Ovary (tissue), 9 donors: Measurements from ENCODE around the gene CAMK1. TPM values are rescaled to one million over a fixed set of nuclear protein-coding genes. Genes with fewer than 3 reads are reported as not detected.

Experiments
- DNase-seq, 5 donors: peaks; one replicate each; pipeline ENCODE4 v3.0.0-alpha.2; 2019 to 2020
- H3K27ac ChIP-seq, 2 donors: fragments of 200-600 bp; one replicate each; pipeline versions ENCODE4 v1.5.1 to v1.8.0; 2019 to 2022
- H3K27me3 ChIP-seq: fragments of 200-600 bp; one replicate; pipeline ENCODE4 v1.8.0; 2022
- H3K36me3 ChIP-seq: fragments of 200-600 bp; sonication (generic); one replicate; pipeline ENCODE4 v1.5.1; 2019
- H3K4me1 ChIP-seq: one replicate; pipeline ENCODE4 v1.8.1; 2013; ENCODE audit warnings: mild to moderate bottlenecking, moderate library complexity; ENCODE audit not compliant: insufficient read depth
- H3K4me3 ChIP-seq: fragments of 200-600 bp; sonication (generic); one replicate; pipeline ENCODE4 v1.5.1; 2017
- H3K9me3 ChIP-seq, 2 donors: fragments of 200-600 bp in 1 of 2; sonication (generic) in 1 of 2; one replicate each; pipeline versions ENCODE4 v1.5.1 to v1.8.1; 2013 to 2019; ENCODE audit warnings: mild to moderate bottlenecking in 1 of 2, moderate library complexity in 1 of 2
- CTCF ChIP-seq, 3 donors: fragments of 450-650 bp in 2 of 3; fragments of 200-600 bp in 1 of 3; IDR thresholded peaks; one replicate each; pipeline versions ENCODE4 v1.5.1 to v1.8.0; 2016 to 2022; ENCODE audit warnings: antibody characterized with exemption in 3 of 3, mild to moderate bottlenecking in 1 of 3
- EP300 ChIP-seq: sonication (generic); formaldehyde crosslinking; IDR thresholded peaks from one replicate; pipeline ENCODE4 v1.6.1; 2017; ENCODE audit warnings: antibody characterized with exemption
- POLR2A ChIP-seq: fragments of 450-650 bp; IDR thresholded peaks from one replicate; pipeline ENCODE4 v1.6.1; 2017; ENCODE audit warnings: antibody characterized with exemption, mild to moderate bottlenecking, moderate library complexity
- WGBS, 3 donors: extraction: QIAGEN DNeasy Blood & Tissue Kit in 1 of 3; methylation state at CpG; one replicate each; pipeline versions ENCODE4 v1.1.5 to v1.1.7; 2013 to 2017; 5-methylcytosine and 5-hydroxymethylcytosine counted together
- intact Hi-C, 4 donors: fragments of 100-400 bp; cut with DNase I; formaldehyde crosslinking; loops; one replicate each; pipeline versions ENCODE4 v1.11.0 to v1.15.1; 2022 to 2023
- polyA plus RNA-seq, 2 donors: library from polyadenylated mRNA; stranded (reverse); fragments of 200-250 nt in 1 of 2; fragments of 350-450 nt in 1 of 2; fragmentation: Illumina TruSeq in 1 of 2; extraction: RNeasy Lipid Tissue Mini Kit (QIAGEN cat#74804) in 1 of 2; gene quantifications; one replicate each; pipeline ENCODE4 v1.2.3, GENCODE V29; 2013 to 2014
- total RNA-seq, 7 donors: library from RNA; depleted of rRNA in 2 of 7; stranded (reverse); fragments of >200 nt in 2 of 7; fragmentation: NEBNext Ultra II Directional in 3 of 7; extraction: Animal tissue kit (Norgen Biotek cat#: 25700) in 3 of 7; gene quantifications; one replicate each; pipeline versions ENCODE4 v1.1.0 to v1.2.4, GENCODE V29; 2016 to 2023
- donor health status: DM: no; HTN: no; CAD: no; lungs with moderate emphysema.
- donor health status: DM: no; HTN: no; CAD: no.
- donor health status: Bipolar disorder and iron deficiency.
- donor health status: DM: yes; HTN: yes; CAD: no.
- donor health status: DM: no; HTN: no; CAD: no.
- donor health status: DM: yes; HTN: yes; CAD: no.

Gene CAMK1
- total and polyA plus RNA-seq, 9 donors = 34.8 to 67.3 (median 46.6) TPM

- Histone ChIP-seq H3K4me3 (no peak overlapping the region), H3K27ac (no peak overlapping the region), H3K4me1 (peaks cover 10% of the 10 kb centered on the region), H3K27me3 (no peaks in the 10 kb centered on the region), H3K36me3 (no peaks in the 10 kb centered on the region), H3K9me3 (no peaks in the 10 kb centered on the region)
- intact Hi-C loops = no loop called here
- TF ChIP-seq CTCF (IDR thresholded peaks at IDR 0.05) = no peak
- TF ChIP-seq POLR2A = no peak
- no peak for TF ChIP-seq EP300
- 88 to 91% (median 89%) methylated on average over 8 of the region's 8 CpGs for WGBS, 3 donors
- no peak for DNase-seq
These were observed 22.5 kb downstream of the CAMK1 start for GRCh38 chr3:9747267-9747666.

GRCh38 chr3:9746330-9746729, 23.4 kb downstream of the CAMK1 start:
- intact Hi-C loops = no loop called here
- no peak for TF ChIP-seq POLR2A
- TF ChIP-seq EP300 = no peak
- no peak for TF ChIP-seq CTCF (IDR thresholded peaks at IDR 0.05)
- H3K4me1 ChIP-seq = peaks cover 6% of the 10 kb centered on the region
- H3K27ac ChIP-seq = no peak overlapping the region
- 47 to 65% (median 50%) methylated on average over 5 of the region's 5 CpGs for whole genome bisulfite sequencing, 3 donors
- no peak overlapping the region for H3K4me3 ChIP-seq
- no peaks in the 10 kb centered on the region for H3K36me3 ChIP-seq
- DNase-seq = no peak
- H3K27me3 ChIP-seq = no peaks in the 10 kb centered on the region
- no peaks in the 10 kb centered on the region for H3K9me3 ChIP-seq

GRCh38 chr3:9745521-9745920, 24.2 kb downstream of the CAMK1 start:
- intact Hi-C loops = no loop called here
- Histone ChIP-seq H3K4me1 (peaks cover 2% of the 10 kb centered on the region), H3K9me3 (no peaks in the 10 kb centered on the region), H3K36me3 (no peaks in the 10 kb centered on the region), H3K4me3 (no peak overlapping the region), H3K27ac (no peak overlapping the region), H3K27me3 (no peaks in the 10 kb centered on the region)
- TF ChIP-seq CTCF (IDR thresholded peaks at IDR 0.05) (no peak), POLR2A (no peak), EP300 (no peak)
- DNase-seq = no peak
- 85 to 88% (median 87%) methylated on average over 12 of the region's 12 CpGs for WGBS, 3 donors

DNA sequence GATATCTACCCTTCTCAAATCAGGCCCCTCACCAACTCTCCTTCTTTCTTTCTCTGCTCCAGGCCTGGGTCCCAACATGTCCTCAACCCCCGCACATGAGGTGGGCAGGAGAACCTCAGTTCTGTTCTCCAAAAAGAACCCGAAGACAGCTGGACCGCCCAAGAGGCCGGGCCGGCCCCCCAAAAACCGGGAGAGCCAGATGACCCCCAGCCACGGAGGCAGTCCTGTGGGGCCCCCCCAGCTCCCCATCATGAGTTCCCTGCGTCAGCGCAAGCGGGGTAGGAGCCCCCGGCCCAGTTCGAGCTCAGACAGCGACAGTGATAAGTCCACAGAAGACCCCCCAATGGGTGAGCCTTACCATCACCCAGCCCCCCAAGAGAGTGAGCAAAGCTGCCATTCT, 25.6 kb downstream of the CAMK1 start:
- Histone ChIP-seq H3K4me3 (no peak overlapping the region), H3K36me3 (no peaks in the 10 kb centered on the region), H3K9me3 (no peaks in the 10 kb centered on the region), H3K4me1 (peaks cover 2% of the 10 kb centered on the region), H3K27ac (no peak overlapping the region), H3K27me3 (no peaks in the 10 kb centered on the region)
- no peak for TF ChIP-seq CTCF (IDR thresholded peaks at IDR 0.05)
- TF ChIP-seq EP300 = no peak
- TF ChIP-seq POLR2A = no peak
- no peak for DNase-seq
- intact Hi-C loops = no loop called here
- WGBS, 3 donors = 89 to 93% (median 93%) methylated on average over 13 of the region's 13 CpGs

DNA sequence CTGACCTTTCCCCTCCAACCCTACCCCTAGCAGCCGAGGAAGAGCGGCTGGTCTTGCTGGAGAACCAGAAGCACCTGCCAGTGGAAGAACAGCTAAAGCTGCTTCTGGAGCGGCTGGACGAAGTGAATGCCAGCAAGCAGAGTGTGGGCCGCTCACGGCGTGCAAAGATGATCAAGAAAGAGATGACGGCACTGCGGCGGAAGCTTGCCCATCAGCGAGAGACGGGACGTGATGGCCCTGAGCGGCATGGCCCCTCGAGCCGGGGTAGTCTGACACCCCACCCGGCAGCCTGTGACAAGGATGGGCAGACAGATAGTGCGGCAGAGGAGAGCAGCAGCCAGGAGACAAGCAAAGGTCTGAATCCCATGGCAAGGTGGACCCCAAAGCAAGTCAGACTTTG, 26.2 kb downstream of the CAMK1 start:
- H3K36me3 ChIP-seq = no peaks in the 10 kb centered on the region
- H3K27me3 ChIP-seq = no peaks in the 10 kb centered on the region
- intact Hi-C loops = no loop called here
- TF ChIP-seq POLR2A = no peak
- no peak for TF ChIP-seq CTCF (IDR thresholded peaks at IDR 0.05)
- no peak for TF ChIP-seq EP300
- H3K4me3 ChIP-seq = no peak overlapping the region
- H3K4me1 ChIP-seq = no peaks in the 10 kb centered on the region
- H3K27ac ChIP-seq = no peak overlapping the region
- WGBS, 3 donors = 91 to 94% (median 92%) methylated on average over 18 of the region's 18 CpGs
- H3K9me3 ChIP-seq = no peaks in the 10 kb centered on the region
- no peak for DNase-seq
